LHCN-M2 (cell line): ENCODE measurements around the gene AQP1. TPM values are rescaled to one million over a fixed set of nuclear protein-coding genes. Genes with fewer than 3 reads are reported as not detected.

Experiments used
- DNase-seq: peaks from one replicate; pipeline ENCODE4 v3.0.0-alpha.2; 2012; ENCODE audit warnings: low read depth
- total RNA-seq: library from RNA; depleted of rRNA; stranded (reverse); fragments of >200 nt; gene quantifications from 2 replicates; pipeline ENCODE4 v1.2.3, GENCODE V29; 2014; rRNA removed

AQP1 gene
- total RNA-seq, 1 experiment from 2014 or later: 0.23 TPM

- DNase-seq: no peak
Measured at GRCh38 chr7:30973292-30973691, 61.6 kb downstream of the AQP1 start.

GRCh38 chr7:30973791-30974604 is 62.3 kb downstream of the AQP1 start:
- no peak for DNase-seq

- DNase-seq: peak; percentile 40
Measured at GRCh38 chr7:30974605-30975255, 63.1 kb downstream of the AQP1 start.

Other genes with a start within 250 kb of the AQP1 start
- not detected in 2 replicates for gene CRHR2, start 229.4 kb upstream of the AQP1 start, total RNA-seq
- gene INMT, start 159.7 kb upstream of the AQP1 start, total RNA-seq: 1.4 and 1.7 TPM in 2 replicates
- gene MINDY4, start 140.4 kb upstream of the AQP1 start, total RNA-seq: 3.7 and 5.1 TPM in 2 replicates
- gene GHRHR, start 52.1 kb downstream of the AQP1 start, total RNA-seq: not detected in 2 replicates
- gene ADCYAP1R1, start 140.5 kb downstream of the AQP1 start, total RNA-seq: 0.06 TPM in 1 of 2 replicates, not detected in the other